ENCODE results near the gene ST3GAL5.
"Not testable (repeated sequence)": the region's sequence is repeated elsewhere in the genome, so short reads cannot be mapped to it uniquely, and the experiment has no call there.

ST3GAL5 gene

DNA sequence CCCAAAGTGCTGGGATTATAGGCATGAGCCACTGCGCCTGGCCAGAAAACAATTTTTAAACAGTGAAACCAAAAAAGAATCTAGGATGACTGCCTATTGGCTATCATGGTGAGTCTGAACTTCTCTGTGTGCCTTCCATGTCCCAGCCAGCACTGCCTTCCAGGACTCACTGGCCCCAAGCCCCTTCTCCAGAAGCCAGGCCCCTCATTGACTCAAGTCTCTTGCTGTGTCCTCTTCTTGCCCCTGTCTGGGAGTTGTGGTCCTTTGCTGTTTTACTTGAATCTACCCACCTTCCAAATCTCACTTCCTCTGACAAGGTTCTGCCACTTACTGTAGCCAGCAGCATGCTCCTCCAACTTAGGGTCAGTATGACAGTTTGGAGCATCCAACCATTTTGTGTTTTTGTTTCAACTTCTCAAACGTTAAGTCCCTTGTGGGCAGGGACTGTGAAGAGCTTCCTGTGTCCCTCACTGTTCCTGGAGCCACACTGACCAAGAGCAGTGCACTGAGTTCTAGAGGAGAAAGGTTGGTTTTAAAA lies 41.7 kb downstream of the ST3GAL5 start:
- Histone ChIP-seq H3K4me2 (no peak overlapping the region), H3K4me3 (no peak overlapping the region), H3K9ac (no peak overlapping the region), H3K36me3 (peaks cover 27% of the 10 kb centered on the region), H3K4me1 (peaks cover 11% of the 10 kb centered on the region), H4K20me1 (no peaks in the 10 kb centered on the region), H3K27me3 (no peaks in the 10 kb centered on the region), H3K9me3 (peaks cover 12% of the 10 kb centered on the region), H3K27ac (no peak overlapping the region)
- TF ChIP-seq Cebpa-rat (IDR thresholded peaks at IDR 0.05), result no peak

DNA sequence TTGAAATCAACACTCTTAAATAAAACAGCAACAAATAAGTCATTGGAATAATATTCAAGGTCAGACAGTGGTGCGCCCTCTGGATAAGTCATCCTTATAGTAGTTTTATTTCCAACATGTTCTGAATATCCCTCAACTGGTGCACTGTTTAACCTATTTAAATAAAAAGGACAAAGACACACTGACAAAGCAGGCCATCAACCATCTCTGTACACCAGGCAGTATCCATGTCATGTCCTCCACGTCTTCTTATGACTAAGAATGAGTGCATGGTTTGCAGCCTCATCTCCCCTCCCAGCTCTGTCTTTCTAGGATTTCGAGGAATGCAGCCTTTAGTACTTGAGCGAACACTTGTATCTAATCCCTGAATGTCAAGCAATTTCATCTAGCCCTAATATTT lies 42.4 kb downstream of the ST3GAL5 start:
- H3K9ac ChIP-seq, result no peak overlapping the region
- peaks cover 4% of the 10 kb centered on the region for H3K4me1 ChIP-seq
- no peak overlapping the region for H3K4me3 ChIP-seq
- no peak overlapping the region for H3K27ac ChIP-seq
- no peak for TF ChIP-seq Cebpa-rat (IDR thresholded peaks at IDR 0.05)
- peaks cover 27% of the 10 kb centered on the region for H3K36me3 ChIP-seq
- peaks cover 12% of the 10 kb centered on the region for H3K9me3 ChIP-seq
- H3K27me3 ChIP-seq, result no peaks in the 10 kb centered on the region
- no peaks in the 10 kb centered on the region for H4K20me1 ChIP-seq
- H3K4me2 ChIP-seq, result no peak overlapping the region

DNA sequence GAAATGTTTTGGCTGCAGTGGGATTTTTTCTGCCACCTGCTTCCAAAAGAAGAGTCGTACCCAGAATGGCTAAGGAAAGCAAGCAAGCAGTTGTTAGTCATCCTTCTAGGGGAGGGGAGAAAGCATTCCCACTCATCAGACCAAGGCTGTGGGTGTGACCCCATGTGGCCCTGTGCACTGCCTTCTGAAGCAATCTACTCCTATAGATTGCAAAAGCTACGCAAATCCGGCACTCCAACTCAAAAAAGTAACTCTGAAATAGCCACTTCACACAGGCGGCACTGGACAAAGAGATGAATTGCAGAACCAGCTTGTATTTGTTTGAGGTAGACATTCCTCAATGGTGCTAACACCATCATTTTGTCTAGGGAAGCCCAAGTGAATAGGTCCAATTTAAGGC lies 44.3 kb downstream of the ST3GAL5 start:
- H3K36me3 ChIP-seq, result peaks cover 25% of the 10 kb centered on the region
- H3K4me1 ChIP-seq, result no peaks in the 10 kb centered on the region
- no peaks in the 10 kb centered on the region for H3K27me3 ChIP-seq
- no peaks in the 10 kb centered on the region for H4K20me1 ChIP-seq
- H3K27ac ChIP-seq, result no peak overlapping the region
- H3K9me3 ChIP-seq, result peaks cover 12% of the 10 kb centered on the region
- TF ChIP-seq Cebpa-rat (IDR thresholded peaks at IDR 0.05), result no peak
- H3K4me3 ChIP-seq, result no peak overlapping the region
- H3K9ac ChIP-seq, result no peak overlapping the region
- no peak overlapping the region for H3K4me2 ChIP-seq

- Histone ChIP-seq H3K4me2 (no peak overlapping the region), H4K20me1 (no peaks in the 10 kb centered on the region), H3K27me3 (no peaks in the 10 kb centered on the region), H3K4me3 (no peak overlapping the region), H3K9me3 (peaks cover 12% of the 10 kb centered on the region), H3K27ac (no peak overlapping the region), H3K9ac (no peak overlapping the region), H3K36me3 (peaks cover 25% of the 10 kb centered on the region), H3K4me1 (no peaks in the 10 kb centered on the region)
- no peak for TF ChIP-seq Cebpa-rat (IDR thresholded peaks at IDR 0.05)
These were observed 45.2 kb downstream of the ST3GAL5 start for GRCh38 chr2:85843543-85843942.

- Histone ChIP-seq H3K9me3 (peaks cover 23% of the 10 kb centered on the region), H3K4me1 (no peaks in the 10 kb centered on the region), H3K27ac (no peak overlapping the region), H3K36me3 (peaks cover 14% of the 10 kb centered on the region), H4K20me1 (no peaks in the 10 kb centered on the region), H3K4me3 (no peak overlapping the region), H3K4me2 (no peak overlapping the region), H3K27me3 (no peaks in the 10 kb centered on the region), H3K9ac (no peak overlapping the region)
- no peak for TF ChIP-seq Cebpa-rat (IDR thresholded peaks at IDR 0.05)
These were observed 48.7 kb downstream of the ST3GAL5 start for GRCh38 chr2:85840091-85840490.

DNA sequence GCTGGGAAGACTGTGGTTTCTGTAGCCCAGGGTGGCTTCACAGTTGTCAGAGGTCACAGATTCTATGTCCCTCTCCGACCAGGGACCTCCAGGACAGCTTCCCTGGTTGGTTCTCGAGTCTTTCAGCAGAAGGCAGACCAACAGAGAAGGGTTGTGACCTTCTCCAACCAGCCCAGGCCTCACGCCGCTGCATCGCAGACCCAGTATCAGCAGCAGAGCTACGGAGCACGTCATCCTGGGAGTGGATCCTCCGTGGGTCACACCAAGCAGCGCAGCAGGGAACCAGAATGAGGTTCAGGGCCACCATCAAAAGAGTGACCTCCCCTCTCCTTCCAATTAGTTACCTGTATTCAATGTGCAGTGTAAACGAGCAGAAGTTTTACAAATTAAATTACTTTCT lies 49.3 kb downstream of the ST3GAL5 start:
- H3K4me1 ChIP-seq, result no peaks in the 10 kb centered on the region
- H3K27me3 ChIP-seq, result no peaks in the 10 kb centered on the region
- H4K20me1 ChIP-seq, result no peaks in the 10 kb centered on the region
- H3K27ac ChIP-seq, result no peak overlapping the region
- H3K4me2 ChIP-seq, result no peak overlapping the region
- H3K9me3 ChIP-seq, result peaks cover 21% of the 10 kb centered on the region
- no peak for TF ChIP-seq Cebpa-rat (IDR thresholded peaks at IDR 0.05)
- H3K9ac ChIP-seq, result no peak overlapping the region
- peaks cover 12% of the 10 kb centered on the region for H3K36me3 ChIP-seq
- no peak overlapping the region for H3K4me3 ChIP-seq

DNA sequence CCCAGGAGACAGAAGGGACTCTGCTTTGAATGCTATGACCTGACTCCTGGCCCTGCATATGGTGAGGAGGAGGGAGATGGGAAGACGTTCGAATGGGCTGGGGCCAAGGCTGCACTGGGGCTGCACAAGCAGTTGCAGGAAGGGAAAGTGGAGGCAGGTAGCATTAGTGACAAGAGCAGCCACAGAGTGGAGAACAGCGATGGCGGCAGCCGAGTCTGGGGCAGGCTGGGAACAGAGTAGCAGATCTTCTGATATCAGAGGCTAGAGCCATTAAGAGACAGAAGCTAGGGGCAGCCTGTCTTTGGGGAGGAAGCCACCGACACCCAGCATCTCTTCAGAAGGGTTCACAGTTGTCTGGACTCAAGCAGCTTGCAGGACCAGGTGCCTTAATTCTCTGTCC lies 50.1 kb downstream of the ST3GAL5 start:
- no peak for TF ChIP-seq Cebpa-rat (IDR thresholded peaks at IDR 0.05)
- no peaks in the 10 kb centered on the region for H4K20me1 ChIP-seq
- H3K27me3 ChIP-seq, result no peaks in the 10 kb centered on the region
- 0 out of 2 replicates have a peak, but pooled peaks cover 6% of the 10 kb centered on the region for H3K36me3 ChIP-seq
- peaks cover 13% of the 10 kb centered on the region; the same call in 1 of the 2 replicates for H3K9me3 ChIP-seq
- no peak overlapping the region for H3K27ac ChIP-seq
- no peak overlapping the region for H3K4me3 ChIP-seq
- no peak overlapping the region for H3K4me2 ChIP-seq
- no peak overlapping the region for H3K9ac ChIP-seq
- H3K4me1 ChIP-seq, result no peaks in the 10 kb centered on the region

DNA sequence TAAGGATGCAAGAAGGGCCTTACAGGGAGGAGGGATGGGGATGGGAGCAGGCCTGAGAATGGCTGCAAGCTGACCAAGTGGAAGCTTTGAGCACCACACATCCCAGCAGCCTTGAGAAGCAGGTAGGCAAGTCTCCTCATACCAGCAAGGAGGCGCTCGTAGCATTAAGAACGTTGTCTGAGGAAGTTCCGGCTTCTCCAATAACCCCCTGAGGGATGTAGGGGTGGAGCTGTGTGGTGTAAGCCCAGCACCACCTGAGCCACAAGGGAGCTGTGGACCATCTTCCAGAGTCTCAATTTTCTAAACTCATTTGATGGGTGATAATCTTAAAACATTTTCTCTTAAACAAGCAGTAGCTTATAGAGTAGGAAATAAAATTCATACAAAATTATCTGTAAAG lies 50.6 kb downstream of the ST3GAL5 start:
- Histone ChIP-seq H3K4me3 (no peak overlapping the region), H3K27ac (no peak overlapping the region), H4K20me1 (no peaks in the 10 kb centered on the region), H3K27me3 (no peaks in the 10 kb centered on the region), H3K9me3 (peaks cover 11% of the 10 kb centered on the region; the same call in 1 of the 2 replicates), H3K4me2 (no peak overlapping the region), H3K4me1 (0 out of 2 replicates have a peak, but pooled peaks cover under 1% of the 10 kb centered on the region), H3K9ac (no peak overlapping the region), H3K36me3 (0 out of 2 replicates have a peak, but pooled peaks cover 6% of the 10 kb centered on the region)
- no peak for TF ChIP-seq Cebpa-rat (IDR thresholded peaks at IDR 0.05)

- H3K4me2 ChIP-seq, result no peak overlapping the region
- H3K36me3 ChIP-seq, result no peaks in the 10 kb centered on the region
- H3K9ac ChIP-seq, result no peak overlapping the region
- H3K4me1 ChIP-seq, result peaks cover 17% of the 10 kb centered on the region
- H3K4me3 ChIP-seq, result no peak overlapping the region
- no peak for TF ChIP-seq Cebpa-rat (IDR thresholded peaks at IDR 0.05)
- H3K27ac ChIP-seq, result no peak overlapping the region
- peaks cover 11% of the 10 kb centered on the region; the same call in 1 of the 2 replicates for H3K9me3 ChIP-seq
- no peaks in the 10 kb centered on the region for H4K20me1 ChIP-seq
- no peaks in the 10 kb centered on the region for H3K27me3 ChIP-seq
These were observed 54.3 kb downstream of the ST3GAL5 start for GRCh38 chr2:85834466-85834865.

DNA sequence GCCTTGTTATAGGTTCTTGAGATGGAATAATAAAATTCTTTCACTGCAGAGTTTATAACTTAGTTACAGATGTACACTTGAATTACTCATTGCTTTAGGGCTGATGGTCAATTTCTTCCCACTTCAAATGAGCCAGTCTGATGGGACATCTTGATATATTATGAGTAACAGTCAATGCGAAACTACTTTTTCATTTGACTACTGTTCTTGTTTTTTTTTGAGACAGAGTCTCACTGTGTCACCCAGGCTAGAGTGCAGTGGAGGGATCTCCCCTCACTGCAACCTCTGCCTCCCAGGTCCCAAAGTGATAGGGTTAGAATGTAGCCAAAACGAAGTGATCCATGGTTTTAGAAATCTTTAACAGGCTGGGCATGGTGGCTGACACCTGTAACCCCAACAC lies 57.1 kb downstream of the ST3GAL5 start:
- H3K4me3 ChIP-seq, result no peak overlapping the region
- no peaks in the 10 kb centered on the region for H3K36me3 ChIP-seq
- peaks cover 8% of the 10 kb centered on the region; the same call in 1 of the 2 replicates for H3K9me3 ChIP-seq
- no peak overlapping the region for H3K9ac ChIP-seq
- H4K20me1 ChIP-seq, result no peaks in the 10 kb centered on the region
- H3K27ac ChIP-seq, result no peak overlapping the region
- H3K4me2 ChIP-seq, result no peak overlapping the region
- H3K4me1 ChIP-seq, result peaks cover 30% of the 10 kb centered on the region
- H3K27me3 ChIP-seq, result no peaks in the 10 kb centered on the region
- TF ChIP-seq Cebpa-rat (IDR thresholded peaks at IDR 0.05), result no peak

DNA sequence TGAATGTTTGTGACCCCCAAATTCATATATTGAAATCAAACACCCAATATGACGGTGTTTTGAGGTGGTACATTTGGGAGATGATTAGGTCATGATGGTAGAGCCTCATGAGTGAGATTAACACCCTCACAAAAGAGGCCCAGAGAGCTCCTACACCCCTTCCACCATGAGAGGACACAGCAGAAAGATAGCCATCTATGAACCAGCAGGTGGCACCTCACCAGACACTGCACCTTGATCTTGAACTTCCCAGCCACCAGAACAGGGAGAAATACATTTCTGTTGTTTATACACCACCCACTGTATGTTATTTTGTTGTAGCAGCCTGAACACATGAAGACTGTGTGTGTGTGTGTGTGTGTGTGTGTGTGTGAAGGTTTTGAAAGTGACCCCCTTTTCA lies 58.1 kb downstream of the ST3GAL5 start:
- no peaks in the 10 kb centered on the region for H3K36me3 ChIP-seq
- H3K9ac ChIP-seq, result no peak overlapping the region
- no peak overlapping the region for H3K4me2 ChIP-seq
- H3K9me3 ChIP-seq, result 0 out of 2 replicates have a peak, but pooled peaks cover 3% of the 10 kb centered on the region
- TF ChIP-seq Cebpa-rat (IDR thresholded peaks at IDR 0.05), result no peak
- no peaks in the 10 kb centered on the region for H4K20me1 ChIP-seq
- H3K27ac ChIP-seq, result no peak overlapping the region
- no peak overlapping the region for H3K4me3 ChIP-seq
- peaks cover 30% of the 10 kb centered on the region for H3K4me1 ChIP-seq
- H3K27me3 ChIP-seq, result no peaks in the 10 kb centered on the region

DNA sequence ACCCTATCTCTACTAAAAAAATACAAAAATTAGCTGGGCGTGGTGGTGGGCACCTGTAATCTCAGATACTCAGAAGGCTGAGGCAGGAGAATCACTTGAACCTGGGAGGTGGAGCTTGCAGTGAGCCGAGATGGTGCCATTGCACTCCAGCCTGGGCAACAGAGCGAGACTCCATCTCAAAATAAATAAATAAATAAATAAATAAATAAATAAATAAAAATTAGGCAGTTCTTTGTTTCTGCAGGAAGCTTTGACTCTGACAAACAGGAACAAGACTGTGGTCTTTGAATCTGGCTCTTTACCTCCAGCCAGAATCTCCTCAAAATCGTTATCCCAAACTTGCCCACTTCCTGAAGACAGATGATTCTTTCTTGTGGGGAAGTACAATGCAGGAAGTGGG lies 59.4 kb downstream of the ST3GAL5 start:
- not testable (repeated sequence) for H4K20me1 ChIP-seq, H3K36me3 ChIP-seq

More for the DNA sequence above, 59.4 kb downstream of the ST3GAL5 start:
- not testable (repeated sequence) for H3K9me3 ChIP-seq, H3K4me3 ChIP-seq, H3K9ac ChIP-seq, H3K27ac ChIP-seq, H3K27me3 ChIP-seq
- Histone ChIP-seq H3K4me2 (peak overlapping the region; percentile 27), H3K4me1 (peaks cover 30% of the 10 kb centered on the region)

Measured in BLaER1 (cell line).